NCI-H526 (cell line): Measurements from ENCODE around the gene TMED5.
"Not testable (repeated sequence)": the region's sequence is repeated elsewhere in the genome, so short reads cannot be mapped to it uniquely, and the experiment has no call there.

Source experiments
- DNase-seq, 2 experiments: peaks; one replicate each; lab custom pipeline; 2025; lab: John Stamatoyannopoulos, UW

Gene TMED5

DNA sequence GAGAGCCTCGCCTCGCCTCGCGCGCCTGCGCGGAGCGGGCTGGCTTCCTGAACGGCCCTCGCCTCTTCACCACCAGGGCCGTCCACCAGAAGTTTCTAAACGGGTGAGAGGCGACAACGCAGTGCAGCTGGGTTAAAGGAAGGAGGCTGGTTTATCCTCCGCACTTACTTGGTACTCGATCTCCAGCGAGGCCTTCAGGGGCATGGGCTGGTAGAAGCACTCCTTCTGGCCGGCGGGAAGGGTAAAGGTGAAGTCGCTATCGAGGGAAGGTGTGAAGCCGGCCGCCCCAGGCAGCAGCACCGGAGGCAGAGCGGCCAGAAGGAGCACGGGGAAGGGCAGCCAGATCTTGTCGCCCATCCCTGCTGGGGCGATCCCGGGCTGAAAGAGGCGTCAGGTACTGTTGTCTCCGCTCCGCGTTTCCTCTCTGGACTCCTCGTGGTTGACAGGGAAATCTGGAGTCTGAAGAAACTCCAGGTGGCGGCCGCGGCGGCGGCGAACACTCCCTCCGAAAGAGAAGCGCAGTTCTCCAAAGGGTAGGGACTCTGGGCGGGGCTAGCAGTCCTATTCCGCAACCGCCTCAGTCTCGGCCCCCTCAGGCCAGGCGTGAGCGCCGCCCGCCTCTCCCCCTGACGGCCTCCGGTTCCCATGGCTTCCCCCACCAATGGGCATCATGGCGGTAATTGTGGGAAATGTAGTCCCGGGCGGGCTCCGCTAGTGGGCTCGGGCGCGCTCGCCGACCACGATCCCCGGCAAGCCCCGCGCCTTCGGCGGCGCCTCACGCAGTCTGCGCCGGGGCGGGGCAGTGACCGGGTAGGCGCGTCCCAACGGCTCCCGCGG, at the start of gene TMED5:
Gene TMED5, minus strand, starts transcription at position 528 of the 837 bp plus-strand sequence. Its CDS starts 171 bp downstream, at position 357.
- peak; percentile 96 to 99 for DNase-seq

DNA sequence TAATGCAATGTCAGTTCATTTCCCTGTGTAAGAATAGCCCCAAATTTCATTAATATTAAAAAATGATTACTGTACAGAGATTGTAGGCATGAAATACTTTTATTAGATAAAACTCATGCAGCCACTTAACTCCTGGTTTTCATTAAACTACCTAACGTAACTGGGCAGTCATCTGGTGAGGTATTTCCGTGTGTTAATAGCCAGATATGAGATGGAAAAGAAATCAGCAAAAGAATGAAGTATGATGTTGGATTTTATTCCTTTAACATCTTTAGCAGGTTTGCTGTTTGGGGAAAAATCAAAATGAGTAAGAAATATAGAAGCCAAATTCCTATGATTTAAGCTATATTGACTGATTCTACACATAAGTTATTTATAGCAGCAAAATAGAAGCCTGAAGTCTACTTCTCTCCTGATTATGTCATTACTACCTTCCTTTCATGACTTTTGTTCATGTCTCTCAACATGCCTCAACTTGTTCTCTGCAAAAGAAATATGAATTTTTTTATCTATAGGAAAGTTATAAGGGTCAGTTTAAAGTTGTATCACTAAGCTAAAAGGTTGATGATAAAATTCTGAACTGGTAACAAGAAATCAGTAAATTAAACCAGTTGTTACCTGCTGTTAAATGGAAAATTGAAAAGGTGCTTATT, 42.9 kb upstream of the TMED5 start:
- no peak for DNase-seq

DNA sequence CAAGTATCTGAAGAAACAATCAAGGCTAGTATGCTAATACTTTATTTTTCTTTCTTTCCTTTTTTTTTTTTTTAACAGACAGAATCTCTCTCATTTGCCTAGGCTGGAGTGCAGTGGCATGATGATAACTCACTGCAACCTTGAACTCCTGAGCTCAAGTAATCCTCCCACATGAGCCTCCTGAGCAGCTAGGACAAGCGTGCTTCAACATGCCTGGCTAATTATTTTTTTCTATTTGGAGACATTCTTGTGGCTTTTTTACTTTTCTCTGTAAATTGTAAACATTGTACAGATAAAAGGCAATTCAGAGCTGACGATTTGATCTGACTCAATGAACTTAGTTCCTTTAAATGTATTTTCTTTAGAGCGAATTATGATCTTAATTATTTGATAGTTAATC, 41.7 kb upstream of the TMED5 start:
- DNase-seq, result peak in 1 of 2 experiments; percentile 11

DNA sequence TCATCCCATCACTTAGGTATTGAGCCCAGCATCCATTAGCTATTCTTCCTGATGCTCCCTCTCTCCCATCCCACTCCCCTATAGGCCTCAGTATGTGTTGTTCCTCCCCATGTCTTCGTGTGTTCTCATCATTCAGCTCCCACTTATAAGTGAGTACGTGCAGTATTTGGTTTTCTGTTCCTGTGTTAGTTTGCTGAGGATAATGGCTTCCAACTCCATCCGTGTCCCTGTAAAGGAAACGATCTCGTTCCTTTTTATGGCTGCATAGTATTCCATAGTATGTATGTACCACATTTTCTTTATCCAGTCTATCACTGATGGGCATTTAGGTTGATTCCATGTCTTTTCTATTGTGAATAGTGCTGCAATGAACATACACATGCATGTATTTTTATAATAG, 40.5 kb upstream of the TMED5 start:
- not testable (repeated sequence) for DNase-seq

DNA sequence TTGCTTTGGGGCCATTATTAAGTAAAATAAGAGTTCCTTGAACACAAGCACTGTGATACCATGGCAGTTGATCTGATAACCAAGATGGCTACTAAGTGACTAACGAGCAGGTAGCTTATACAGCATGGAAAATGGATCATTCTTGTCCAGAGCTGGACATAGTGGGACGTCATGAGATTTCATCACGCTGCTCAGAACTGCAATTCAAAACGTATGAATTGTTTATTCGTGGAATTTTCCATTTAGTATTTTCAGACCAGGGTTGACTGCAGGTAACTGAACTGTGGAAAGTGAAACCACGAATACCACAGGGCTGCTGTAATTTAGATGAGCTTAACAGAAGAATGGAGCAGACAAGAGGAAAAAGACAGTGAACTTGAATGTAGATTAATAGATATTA, 39.2 kb upstream of the TMED5 start:
- DNase-seq, result no peak

DNA sequence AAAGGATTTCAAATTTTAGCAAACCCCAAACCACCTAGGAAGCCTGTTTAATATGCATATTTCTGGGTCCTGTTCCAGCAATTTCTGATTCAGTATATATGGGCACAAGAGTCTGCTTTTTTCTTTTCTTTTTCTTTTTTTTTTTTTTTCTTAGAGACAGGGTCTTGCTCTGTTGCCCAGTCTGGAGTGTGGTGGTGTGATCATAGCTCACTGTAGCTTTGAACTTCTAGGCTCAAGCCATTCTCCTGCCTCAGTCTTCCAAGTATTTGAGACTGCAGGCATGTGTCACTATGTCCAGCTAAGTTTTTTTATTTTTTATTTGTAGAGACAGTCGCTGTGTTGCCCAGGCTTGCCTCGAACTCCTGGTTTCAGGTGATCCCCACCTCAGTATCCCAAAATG, 35.1 kb upstream of the TMED5 start:
- no peak for DNase-seq

DNA sequence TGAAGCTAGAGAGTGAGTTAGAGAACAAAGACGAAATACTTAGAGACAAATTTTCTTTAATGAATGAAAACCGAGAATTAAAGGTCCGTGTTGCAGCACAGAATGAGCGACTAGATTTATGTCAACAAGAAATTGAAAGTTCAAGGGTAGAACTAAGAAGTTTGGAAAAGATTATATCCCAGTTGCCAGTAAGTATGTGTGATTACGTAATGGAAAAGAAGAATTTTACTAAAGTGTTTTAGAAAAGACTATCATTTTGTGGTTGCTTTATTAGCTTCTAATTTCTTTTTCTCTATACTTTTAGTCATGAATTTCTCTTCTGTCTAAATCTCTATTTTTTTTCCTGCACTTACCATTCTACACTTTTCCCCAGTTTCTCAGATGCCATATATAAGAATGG, 27.0 kb upstream of the TMED5 start:
- no peak for DNase-seq

DNA sequence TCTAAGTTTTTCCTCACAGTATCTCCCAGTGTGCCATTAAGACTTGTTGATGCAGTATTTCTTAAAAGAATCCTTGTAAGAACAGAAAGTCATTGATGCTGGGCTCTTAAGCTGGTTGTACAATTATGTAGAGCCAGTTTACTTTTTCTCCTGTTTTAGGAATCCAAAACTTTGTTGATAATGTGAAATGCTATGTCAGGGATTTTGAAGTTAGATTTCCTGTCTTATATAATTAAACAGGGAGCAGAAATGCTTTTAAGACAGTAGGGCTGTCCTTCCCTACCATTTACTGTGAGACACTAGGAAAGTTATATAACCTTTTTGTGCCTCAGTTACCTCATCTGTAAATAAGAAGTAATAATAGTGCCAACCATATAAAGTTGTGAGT, 26.3 kb upstream of the TMED5 start:
- no peak for DNase-seq

DNA sequence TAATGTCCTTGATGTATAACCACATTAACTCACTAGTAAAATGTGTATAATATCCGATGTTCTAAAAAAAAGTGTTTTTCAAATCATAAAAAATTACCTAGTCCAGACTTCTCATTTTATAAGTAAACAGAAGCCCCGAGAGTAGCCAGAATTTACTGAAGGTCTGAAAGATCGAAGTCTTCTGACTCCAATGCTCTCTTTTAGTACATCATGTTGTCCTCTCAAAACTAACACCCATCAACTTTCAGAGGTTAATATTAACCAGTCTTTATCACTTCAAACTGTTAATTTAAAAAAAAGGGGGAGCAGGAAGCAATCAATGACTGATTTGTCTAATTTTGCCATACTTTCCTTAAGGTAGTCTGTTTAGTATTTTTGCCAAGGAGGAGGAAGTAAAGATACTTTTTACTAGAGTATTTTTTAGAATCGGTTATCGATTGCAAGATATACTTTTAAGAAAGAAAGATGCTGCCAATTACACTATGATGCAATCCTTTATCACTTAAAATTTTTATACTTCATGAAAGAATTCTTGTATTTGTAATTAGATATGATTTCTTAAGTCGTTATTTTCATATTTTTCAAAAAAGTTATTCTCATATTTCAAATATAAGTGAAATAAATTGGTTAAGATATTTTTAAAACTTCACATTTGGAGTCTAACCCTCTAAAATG, 25.8 kb upstream of the TMED5 start:
- no peak for DNase-seq

DNA sequence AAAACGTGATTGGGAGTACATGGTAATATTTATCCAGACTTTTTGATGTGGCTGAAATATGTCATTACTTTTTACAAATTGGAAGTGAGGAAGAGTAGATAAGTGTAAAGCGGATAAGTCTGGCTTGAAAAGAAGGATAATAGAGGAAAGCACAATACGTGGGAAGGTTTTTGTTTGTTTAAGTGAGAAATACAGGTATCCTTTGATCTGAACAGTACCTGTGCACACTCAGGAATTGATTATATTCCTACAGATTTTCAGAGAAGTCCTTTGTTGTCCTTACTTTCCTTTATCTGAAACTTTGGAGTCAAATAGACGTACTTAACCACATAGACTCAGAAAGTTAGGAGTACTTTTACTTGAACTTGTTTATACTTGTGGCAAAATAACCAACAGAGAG, 20.5 kb upstream of the TMED5 start:
- DNase-seq, result no peak

DNA sequence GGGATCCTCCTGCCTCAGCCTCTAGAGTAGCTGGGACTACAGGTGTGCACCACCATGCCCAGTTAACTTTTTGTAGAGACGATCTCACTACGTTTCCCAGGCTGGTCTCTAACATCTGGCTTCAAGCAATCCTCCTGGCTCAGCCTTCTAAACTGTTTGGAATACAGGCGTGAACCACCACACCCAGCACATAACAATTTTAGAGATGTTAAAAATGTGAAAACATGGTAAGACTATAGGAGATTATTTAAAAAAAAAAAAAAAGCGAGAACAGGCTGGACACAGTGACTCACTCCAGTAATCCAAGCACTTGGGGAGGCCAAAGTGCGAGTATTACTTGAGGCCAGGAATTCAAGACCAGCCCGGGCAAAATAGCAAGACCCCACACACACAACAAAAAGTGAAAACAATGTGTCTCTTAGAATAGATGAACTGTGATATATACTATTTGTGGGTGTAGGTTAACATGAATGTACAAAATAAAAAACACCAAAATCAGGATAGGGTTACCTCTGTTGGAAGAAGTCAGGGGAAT, 19.9 kb upstream of the TMED5 start:
- no peak for DNase-seq

DNA sequence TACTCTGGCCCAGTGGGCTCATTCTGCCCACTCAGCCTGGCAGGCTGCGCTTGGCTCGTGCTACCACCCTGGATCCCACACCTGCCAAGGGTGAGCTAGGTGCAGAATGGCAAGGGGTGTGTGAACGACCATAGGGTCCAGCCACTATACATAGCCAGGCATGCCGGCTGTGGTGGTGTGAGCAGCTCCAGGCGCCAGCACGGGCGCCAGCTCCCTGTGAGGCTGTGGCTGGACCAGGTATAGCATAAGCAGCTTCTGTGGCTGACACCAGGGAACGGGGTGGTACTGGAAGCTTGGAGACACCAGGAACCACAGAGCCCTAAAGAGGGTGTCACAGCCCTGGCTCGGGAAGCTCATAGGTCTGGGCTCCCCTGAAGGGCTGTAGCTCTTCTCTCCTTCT, 18.9 kb upstream of the TMED5 start:
- no peak for DNase-seq

DNA sequence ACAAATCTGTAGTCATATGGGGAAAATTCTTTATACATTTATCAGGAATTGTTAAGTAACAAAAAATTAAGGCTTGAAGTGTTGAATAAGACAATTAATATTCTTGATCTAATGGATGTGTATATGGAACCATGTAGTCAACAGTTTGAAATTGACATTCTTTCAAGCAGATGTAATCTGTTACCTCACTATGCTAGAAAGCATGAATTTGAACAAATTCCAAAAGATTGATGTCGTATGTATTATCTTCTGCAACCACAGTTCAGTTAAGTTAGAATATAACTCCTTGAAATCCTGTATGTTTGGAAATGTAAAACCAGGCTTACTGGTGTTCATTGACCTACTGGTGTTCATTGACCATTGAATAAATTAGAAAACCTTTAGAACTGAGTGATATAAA, 16.4 kb upstream of the TMED5 start:
- no peak for DNase-seq

DNA sequence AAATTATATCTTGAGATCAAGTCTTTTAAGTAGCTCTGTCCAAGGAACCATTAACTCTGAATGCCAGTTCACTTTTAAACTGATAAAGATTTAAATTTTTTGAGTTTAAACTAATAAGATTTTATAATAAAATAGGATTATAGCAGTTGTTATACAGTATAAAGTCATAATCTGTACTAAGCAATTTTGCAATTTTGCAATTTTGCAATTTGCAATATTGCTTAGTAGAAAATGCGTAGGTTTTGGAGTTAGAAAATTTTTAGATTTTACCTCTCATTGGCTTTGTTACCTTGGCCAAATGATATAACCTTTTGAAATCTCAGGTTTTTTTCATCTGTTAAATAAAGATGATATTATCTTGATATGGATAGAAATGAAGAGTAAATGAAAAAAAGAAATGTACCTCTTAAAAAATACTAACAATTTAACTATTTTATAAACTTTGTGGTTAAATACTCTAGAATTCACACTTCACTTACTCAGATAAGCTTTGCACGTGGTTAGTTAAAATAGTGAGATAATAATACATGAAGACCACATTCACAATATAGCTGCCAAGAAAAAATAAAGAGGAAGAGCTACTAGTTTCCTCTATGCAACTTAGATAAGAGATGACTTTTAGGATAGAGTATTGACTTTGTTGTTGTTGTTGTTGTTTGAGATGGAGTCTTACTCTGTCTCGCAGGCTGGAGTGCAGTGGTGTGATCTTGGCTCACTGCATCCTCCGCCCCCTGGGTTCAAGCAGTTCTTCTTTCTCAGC, 14.2 kb upstream of the TMED5 start:
- no peak for DNase-seq

DNA sequence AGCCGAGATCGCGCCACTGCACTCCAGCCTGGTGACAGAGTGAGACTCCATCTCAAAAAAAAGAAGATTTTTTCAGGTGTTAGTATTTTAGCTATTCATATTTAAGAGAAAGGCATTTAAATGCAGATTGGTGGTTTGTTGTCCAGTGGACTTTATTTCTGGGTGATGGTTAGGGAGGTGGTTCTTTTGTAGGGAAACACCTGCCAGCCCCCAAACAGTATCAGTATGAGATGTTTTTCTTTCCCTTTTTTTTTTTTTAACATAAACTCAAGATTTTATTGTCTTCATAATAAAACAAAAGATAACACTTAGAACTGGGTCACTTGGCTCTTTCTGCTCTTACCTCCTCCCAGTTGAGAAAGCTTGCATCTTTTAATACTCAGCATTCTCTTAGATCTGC, 10.2 kb upstream of the TMED5 start:
- no peak for DNase-seq

DNA sequence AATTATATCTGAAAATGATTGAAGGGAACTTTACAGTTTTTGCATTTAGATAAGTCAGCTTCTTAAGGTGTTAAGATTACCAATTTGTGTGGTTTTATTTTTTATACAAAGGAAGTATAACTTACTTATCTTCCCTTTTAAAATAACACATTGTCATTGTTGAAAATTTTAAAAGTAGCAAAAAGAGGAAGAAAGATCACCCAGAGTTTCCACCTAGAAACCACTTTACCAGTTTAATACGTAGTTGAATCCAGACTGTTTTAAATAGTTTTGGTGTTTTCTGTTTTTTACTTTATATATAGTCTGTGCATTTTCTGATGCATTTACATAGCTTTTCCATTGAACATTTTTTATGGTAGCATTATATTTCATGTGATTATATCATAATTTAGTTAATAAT, 6.5 kb upstream of the TMED5 start:
- DNase-seq, result no peak

DNA sequence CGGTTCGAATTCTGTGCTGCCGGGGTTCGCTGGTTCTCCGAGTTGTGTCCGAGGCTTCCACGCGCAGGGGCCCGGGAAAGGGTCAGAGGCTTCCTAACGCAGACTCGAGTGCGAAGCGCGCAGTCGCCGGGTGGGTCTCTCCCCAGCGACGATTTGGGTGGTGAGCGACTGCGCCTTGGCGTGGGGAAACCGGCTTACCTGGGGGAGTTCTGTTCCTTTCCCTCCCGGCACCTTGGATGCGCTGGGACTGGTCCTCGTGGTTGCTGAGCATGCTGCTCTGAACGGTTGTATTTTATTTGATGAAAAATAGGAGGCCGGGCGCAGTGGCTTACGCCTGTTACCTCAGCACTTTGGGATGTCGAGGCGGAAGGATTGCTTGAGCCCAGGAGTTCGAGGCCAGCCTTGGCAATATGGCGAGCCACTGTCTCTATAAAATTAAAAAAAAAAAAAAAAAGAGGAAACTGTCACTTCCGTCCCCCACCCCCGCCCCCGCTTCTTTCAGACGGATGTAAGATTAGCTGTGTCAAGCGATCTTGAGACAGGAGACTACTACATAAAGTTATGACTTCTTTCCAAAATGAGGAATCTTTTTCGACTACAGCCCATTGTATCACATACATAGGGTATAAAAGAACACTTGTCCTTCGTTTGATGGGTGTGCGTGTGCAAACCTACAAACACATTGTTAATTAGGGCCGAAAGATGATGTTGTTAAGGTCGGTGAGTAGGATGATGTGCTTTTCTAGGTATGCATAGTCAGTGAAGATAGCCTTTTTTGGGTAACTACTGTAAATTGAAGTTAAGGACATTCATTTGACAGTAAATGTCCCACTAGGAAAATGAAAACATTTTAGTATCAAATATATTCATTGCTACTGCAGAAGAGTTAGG, 755 bp upstream of the TMED5 start, which contains the start of gene CCDC18:
Gene CCDC18, plus strand, starts transcription at position 2 of the 891 bp plus-strand sequence. CDS start 2,638 bp downstream, outside the sequence.
- no peak for DNase-seq

DNA sequence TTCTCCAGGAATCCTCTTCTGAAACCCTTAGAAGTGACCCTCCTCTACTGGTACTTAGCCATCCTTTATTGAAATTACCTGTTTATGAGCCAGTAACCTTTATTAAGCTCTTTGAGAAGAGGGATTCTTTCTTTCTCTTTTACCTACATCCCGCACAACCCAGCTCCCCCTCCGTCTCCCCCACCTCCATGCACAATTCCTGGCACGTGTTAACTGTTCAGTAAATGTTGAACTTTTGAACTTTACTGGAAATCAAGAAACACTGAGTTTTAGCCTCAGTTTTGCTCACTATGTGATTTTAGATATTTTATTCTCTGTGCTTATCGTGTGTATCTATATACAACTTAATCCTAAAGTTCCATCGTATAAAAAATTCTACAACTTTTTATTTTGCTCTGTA, 1.8 kb downstream of the TMED5 start:
- DNase-seq, result peak in 1 of 2 experiments; percentile 9

DNA sequence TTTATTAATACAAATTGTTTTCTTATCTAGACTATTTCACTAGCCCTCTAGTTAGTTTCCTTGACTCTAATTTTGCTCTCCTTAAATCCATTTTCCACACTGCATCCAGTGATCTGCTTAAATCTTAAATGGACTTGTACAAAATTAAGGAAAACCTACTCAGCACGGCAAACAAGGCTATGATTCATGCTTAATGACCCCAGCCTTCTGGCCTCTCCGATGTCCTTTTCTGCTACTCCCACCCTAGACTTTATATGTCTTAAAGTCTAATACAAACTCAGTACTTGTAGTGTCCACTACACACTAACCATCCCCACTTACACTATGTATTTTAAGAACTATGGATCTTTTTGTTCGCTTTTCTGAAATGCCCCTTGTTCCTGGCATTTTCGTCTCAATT, 2.2 kb downstream of the TMED5 start:
- no peak for DNase-seq

DNA sequence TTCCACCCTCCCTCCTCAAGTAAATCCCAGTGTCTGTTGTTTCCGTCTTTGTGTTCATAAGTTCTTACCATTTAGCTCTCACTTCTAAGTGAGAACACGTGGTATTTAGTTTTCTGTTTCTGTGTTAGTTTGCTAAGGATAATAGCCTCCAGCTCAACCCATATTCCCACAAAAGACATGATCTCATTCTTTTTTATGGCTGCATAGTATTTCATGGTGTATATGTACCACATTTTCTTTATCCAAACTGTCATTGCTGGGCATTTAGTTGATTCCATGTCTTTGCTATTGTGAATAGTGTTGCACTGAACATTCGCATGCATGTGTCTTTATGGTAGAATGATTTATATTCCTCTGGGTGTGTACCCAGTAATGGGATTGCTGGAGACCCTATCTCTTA, 5.6 kb downstream of the TMED5 start:
- not testable (repeated sequence) for DNase-seq

DNA sequence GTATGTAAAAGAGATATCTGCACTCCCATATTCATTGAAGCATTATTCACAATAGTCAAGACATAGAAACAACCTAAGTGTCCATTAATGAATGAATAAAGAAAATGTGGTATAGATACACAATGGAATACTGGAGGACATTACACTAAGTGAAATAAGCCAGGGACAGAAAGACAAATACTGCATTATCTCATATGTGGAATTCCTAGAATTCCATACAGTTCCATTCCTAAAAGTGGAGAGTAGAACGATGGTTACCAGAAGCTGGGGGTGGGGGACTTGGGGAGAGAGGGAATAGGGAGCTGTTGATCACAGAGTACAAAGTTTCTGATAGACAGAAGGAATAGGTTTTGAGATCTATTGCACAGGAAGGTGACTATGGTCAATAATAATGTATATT, 7.4 kb downstream of the TMED5 start:
- no peak for DNase-seq
